HCEC 1CT (cell line): ENCODE results near the gene ANK3.

Experiments used
- DNase-seq: peaks from one replicate; pipeline ENCODE4 v3.0.0-alpha.2; 2017

The ANK3 gene

DNA sequence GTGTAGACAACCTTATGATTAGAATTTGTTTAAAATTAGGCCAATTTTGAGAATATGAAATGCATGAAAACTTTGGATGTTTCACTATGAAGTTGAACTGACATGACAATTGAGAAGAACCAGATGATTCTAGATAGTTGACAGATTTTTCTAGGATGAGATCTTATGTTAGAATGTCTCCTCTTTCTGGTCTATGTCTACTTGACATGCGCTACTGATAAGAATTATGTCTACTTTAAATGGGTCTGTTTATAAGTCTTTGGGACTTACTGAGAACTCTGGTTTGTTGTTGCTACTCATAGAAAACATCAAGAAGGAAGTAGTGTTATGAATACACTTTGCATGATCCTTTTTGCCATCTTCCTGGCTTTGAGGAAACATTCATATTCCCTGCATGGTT lies 255.1 kb downstream of the ANK3 start:
- DNase-seq, result no peak

DNA sequence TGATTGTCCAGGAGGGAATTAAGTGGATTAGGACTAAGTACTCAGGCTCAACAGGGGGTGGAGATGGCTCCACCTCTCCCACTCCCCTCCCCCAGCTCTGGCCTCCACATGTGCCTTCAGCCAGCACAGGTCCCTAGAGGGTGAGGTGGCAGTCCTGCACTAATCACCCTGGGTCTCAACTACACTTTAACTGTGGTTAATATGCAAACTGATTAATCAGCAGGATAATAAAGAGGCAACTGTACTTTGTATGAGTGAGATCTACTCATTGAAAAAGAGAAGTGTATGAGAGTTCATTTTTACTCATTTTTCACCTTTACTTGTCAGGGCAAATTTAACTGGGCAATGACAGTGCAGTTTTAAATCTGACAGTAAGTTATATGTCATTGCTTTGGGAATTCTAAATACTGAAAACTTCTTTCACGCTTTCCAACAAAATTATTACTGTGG lies 259.5 kb downstream of the ANK3 start:
- no peak for DNase-seq

DNA sequence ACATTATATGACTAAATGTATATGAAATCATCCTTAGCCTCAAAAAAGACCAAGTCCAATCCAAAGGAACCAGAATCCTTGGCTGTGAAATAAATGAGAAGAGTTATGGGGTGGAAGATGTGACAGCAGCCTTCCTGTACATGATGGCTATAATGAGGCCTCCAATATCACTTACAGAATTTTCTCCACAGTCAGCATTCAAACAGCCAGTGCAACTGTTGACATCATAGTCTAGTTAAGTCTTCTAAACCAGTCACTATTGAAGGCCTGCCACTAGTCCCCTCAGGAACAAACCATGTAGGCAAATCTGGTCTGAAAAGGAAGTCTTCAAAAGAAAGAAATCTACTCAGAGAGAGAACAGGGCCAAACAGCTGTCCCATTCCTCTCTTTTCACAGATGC lies 263.8 kb downstream of the ANK3 start:
- no peak for DNase-seq

GRCh38 chr10:60124536-60124935 lies 265.1 kb downstream of the ANK3 start:
- no peak for DNase-seq

DNA sequence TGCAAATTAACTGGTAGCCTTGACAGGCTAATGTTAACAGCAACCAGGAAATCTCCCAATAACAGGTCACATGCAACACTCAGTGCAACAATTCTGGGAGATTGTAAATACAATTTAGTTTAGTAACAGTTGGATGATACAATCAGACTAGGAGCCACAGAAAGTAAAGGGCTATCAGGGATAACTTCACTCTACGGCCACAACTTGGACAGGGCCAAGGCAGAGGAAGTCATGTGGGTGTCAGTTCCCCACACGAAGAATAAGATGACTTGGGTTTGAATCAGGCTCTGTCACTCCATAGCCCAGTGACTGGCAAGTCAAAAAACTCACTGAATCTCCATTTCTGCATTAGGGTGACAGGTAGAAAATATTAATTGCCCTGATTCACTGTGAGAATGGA lies 266.0 kb downstream of the ANK3 start:
- peak; percentile 31 for DNase-seq

DNA sequence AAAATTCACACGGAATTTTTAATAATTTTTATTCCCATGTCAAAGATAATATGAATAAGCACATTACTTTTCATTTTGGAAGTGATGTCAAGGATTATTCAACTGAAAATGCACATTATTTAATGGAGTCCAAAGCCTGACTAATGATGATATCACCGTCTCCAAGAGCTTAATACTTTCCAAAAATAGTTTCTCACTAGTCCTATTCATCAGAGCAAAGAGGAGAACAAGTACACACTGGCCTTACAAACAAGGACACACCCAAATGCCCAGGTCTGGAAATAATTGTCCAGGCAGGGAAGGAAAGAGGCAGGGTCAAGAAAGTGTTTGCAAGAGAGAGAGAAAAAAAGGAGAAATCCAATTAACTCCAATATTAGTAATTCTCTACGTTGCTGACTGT lies 266.5 kb downstream of the ANK3 start:
- DNase-seq, result peak; percentile 93

DNA sequence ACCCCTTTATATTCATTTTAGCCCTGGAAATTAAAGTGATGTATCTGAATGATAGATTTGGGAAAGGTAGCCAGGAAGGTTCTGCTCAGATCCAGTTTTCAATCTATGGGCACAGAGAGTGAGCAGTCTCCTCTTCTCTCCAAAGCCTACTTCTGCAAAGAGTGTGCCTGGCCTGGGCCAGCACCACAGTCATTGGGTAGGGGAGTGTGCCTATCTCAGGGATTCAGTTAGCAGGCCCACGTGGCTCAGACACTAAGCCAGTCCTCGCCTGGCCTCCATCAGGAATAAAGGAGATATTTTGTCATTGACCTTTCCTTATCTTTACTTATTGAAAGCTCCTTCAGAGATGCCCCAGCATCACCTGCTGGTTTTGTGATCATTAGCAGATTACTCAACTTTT lies 267.5 kb downstream of the ANK3 start:
- DNase-seq, result no peak

DNA sequence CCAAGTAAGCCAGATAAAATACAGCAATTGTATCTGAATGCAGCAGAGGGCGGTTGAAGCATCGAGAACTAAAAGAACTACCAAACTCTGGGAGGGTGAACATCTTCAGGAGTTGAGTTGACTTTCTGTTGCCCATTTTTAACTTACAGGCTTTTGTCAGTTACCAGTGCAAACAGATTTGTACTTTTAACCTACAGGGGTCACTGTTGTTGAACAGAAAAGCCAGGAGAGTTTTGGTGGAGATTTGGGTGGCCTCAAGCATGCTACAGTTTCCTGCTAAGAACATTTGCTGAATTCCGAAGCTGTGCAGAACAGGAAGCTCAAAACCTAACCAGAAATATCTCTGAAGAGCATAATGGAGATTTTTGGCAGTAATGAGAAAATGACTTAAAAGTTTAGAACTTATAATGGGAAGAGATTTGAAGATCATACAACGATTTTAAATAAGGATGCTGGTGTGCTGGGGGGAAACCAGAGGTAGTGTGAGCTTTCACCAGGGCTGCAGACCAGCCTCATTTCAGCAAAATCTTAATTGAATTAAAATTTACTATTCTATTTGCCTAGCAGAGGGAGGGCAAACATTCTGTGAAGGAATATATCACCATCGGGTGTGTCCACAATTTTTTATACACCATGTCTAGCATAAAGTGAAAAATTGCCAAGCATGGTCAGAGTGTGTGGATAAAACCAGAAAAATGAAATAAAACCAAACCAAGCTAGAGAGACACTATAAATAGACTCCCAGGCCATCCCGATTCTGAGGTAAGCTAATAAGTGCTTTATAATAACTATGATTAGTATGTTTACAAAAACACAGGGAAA lies 274.7 kb downstream of the ANK3 start:
- DNase-seq, result peak; percentile 79

DNA sequence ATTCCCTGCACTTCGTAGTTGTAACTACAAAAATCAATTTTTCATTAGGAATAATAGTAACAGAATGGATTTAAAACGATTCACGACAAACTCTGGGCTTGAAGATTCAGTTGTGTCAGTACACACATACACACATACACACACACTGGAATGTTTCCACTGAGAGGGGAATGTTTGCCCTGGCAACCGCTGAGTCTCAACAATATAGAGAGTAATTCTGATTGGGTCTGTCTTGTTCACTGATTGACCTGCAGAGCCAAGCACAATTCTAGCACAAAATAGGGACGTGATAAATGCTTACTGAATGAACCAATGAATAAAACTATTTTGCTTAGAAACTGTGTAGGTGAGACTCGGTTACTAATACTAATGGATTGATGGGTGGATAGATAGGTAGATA lies 278.9 kb downstream of the ANK3 start:
- DNase-seq, result no peak

- no peak for DNase-seq
Measured at GRCh38 chr10:60107308-60107976, 282.2 kb downstream of the ANK3 start.

GRCh38 chr10:60105295-60105695 lies 284.4 kb downstream of the ANK3 start:
- no peak for DNase-seq

DNA sequence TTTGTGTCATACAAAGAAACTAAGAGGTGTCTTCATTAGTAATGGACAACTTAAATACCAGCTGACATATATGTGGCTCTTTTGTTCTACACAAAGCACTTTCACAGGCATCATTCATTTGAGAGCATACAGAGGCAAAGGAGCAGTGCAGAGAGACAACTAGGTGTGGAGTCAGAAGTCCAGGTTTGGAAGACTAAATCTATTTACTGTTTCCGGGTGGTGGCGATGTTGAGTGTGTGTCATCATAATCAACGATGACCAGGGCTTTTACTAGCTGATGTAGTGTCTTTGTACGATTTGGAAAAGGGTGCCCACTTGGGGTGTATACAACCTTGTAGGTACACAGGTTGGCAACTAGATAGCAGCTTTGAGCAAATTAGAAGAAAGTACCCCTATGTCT lies 287.9 kb downstream of the ANK3 start:
- no peak for DNase-seq

DNA sequence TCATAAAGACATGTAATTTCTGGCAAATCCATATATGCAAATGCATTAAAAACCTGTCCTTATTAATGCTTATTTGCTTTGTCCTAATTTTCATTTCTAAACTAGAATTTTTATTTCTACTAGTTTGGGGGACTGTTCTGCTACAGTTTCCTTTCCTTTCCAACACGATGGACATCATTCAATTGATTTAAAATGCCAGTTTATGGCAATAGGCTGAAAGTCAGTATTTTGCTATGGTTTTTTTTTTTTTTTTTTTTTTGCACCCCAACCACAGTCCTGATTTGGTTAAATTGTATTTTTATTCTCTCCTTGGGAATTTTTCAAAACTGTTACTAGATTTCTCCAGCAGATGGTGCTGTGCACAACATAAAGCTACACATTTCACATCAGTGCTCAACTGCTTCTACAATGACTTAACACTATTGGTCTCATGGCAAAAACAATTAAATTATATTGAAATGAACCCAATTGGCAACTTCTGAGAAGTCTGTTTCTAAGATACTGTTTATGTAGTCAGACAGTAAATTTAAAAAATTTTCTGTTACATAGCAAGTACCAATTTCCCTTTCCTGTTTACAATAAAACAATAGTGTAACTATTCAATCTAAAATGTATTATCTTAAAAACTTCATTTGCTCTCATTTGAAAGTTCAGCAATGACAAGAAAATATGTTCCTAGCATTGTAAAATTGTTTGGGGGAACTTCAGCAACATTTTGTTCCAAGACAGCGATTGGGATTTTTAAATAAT lies 289.5 kb downstream of the ANK3 start:
- DNase-seq, result peak; percentile 49

DNA sequence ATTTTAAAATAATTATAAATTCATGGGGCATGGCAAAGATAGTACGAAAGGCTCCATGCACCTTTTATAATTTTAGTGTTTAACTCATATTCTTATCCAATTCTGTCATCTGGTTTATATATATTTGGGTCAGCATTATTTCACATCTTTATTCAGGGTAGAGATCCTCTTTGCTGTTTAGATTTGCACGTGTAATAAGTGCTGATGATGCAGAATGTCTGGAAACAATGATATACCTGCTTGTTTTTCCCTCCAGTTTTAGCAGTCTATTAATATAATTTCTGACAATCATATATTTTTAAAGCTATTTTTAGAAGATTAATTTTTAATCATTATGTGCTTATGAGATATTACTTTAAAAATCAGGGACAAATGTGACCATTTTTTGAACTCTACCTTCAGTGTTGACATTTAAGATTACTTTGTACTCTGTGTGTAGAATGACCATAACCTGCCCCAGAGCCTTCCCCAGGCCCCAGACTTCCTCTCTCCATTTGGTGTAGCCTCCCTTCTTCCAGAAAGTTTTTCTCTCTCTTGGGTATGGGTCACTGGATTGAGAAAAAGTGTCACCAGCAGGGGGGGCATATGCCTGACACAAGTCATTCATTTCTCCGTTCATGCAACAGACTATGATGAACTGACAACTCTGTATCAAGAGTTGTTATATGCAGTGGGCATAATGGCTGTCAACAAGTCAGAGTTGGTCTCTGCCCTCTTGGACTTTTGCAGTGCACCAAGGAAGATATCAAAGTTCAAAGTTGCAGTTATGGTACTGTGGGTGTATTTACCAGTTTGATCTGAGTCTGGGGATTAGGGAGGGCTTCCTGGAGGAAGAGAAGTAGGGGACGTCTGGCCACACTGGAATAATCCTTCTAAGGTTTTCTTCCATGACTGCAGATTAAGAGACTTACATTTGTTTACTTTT lies 290.7 kb downstream of the ANK3 start:
- DNase-seq, result no peak

GRCh38 chr10:60096761-60097513 lies 292.7 kb downstream of the ANK3 start:
- DNase-seq, result no peak

DNA sequence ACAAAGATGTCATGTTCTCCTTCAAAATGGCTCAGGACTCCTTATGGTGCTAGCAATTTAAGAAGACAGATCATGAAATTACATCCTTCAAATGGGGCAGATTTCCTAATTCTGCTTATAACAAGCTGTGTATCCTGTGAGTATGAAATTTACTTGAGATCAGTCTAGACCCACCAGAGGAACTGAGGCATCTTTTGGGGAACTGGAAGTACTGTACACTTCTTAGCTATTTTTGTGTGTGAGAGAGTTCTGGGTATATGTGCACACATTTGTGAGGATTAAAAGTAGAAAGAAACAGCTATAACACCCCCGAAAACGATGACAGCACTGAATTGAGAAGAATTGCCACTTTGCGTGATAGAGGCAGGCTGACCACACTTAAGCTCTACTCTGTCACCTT lies 296.4 kb downstream of the ANK3 start:
- no peak for DNase-seq

- no peak for DNase-seq
Measured at GRCh38 chr10:60086862-60087261, 302.8 kb downstream of the ANK3 start.

GRCh38 chr10:60086421-60086820 lies 303.3 kb downstream of the ANK3 start:
- DNase-seq, result no peak

DNA sequence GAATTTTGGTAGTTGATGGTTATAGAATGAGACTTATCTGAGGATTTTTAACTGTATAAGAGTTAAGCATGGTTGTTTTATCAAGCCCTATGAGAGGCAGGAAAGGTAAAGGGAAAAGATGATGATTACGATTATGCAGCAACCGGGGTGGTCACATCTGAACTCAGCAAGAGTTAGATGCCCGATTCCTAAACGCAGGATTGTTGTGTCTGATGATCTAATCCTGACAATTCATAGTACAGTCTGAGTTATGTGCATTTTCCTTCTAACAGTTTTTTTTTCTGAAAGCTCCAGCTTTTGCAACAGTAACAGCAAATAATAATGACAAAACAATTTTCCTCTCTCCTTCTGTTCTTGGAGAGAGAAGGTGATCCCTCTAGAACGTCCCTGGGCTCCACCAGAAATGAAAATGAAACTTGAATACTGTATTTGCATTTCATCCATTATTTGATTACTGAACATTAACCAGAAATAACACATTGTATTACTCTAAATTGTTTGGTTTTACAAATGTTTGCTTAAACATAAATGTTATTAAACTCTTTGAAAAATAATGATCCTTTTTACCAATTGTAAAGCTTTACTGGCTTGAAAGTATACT lies 306.8 kb downstream of the ANK3 start:
- no peak for DNase-seq

GRCh38 chr10:60082341-60082740 lies 307.3 kb downstream of the ANK3 start:
- DNase-seq, result no peak
